ENCODE data around the gene RPS17. TPM values are rescaled to one million over a fixed set of nuclear protein-coding genes. Genes with fewer than 3 reads are reported as not detected.
"Not testable (repeated sequence)": the region's sequence is repeated elsewhere in the genome, so short reads cannot be mapped to it uniquely, and the experiment has no call there.

Gene RPS17
- total RNA-seq, 1 experiment from 2014 or later = 3,004 TPM

- DNase-seq (ENCODE audit: low spot score) = no peak
Observed at GRCh38 chr15:82548700-82549099, 8.4 kb upstream of the RPS17 start.

- DNase-seq (ENCODE audit: low spot score) = no peak
Observed at GRCh38 chr15:82545478-82545877, 5.2 kb upstream of the RPS17 start.

DNA sequence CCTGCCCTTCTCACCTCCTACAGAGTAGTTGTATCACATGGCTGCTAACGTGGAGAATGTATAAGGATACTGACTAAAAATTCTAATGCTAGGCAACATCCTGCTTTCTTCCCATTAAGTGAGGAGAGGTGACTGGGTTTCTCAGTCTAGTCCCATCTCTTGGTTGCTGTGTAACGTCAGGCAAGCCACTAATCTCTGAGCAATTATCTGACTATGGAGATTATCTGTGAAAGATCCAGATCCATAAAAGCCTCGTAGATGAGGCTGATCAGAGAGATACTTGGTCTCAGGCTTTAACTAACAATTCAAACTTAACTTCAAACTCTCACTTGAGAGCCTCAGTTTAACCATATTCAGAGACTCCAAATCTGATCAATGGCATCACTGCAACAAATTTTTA lies 4.7 kb upstream of the RPS17 start:
- no peak for DNase-seq (ENCODE audit: low spot score)

DNA sequence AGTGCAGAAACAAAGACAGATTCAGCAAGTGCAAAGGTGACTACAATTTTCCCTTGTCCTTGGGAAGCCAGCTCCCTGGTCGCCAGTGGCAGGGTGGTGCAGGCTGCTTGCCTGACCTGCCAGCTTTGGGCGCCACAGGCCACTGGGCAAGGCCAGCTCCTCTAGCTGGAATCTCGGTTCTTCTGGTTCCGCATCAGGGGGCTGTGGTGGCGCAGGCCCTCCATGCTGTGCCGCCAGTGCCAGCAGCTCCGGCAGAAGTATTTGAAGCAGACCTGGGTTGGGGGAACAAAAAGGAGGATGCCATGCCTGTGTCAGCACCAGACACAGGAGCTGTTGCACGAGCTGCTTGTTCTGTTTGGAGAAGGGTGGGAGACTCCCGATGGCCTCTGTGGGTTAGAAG lies 4.2 kb upstream of the RPS17 start:
- DNase-seq (ENCODE audit: low spot score) = no peak

- peak; percentile 69 for DNase-seq (ENCODE audit: low spot score)
Observed at GRCh38 chr15:82543160-82543559, 2.9 kb upstream of the RPS17 start.

- no peak for DNase-seq (ENCODE audit: low spot score)
Observed at GRCh38 chr15:82540984-82541431, 751 bp upstream of the RPS17 start.

DNA sequence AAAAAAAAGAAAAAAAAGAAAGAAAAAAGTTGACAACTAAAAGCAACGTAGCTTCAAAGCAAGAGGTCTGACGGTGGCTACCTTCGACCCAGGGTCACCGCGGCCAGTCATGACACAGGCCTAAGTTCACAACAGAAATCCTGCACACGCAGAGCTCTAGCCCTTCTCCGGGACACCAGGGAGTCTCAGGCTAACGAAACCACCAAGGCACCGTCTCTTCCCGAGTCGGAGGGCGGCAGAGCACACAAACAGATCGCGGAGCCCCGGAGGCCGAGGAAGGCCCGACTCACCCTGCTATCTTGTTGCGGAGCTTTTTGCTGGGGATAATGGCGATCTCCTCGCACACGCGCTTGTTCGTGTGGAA lies 584 bp downstream of the RPS17 start:
- no peak for DNase-seq (ENCODE audit: low spot score)

DNA sequence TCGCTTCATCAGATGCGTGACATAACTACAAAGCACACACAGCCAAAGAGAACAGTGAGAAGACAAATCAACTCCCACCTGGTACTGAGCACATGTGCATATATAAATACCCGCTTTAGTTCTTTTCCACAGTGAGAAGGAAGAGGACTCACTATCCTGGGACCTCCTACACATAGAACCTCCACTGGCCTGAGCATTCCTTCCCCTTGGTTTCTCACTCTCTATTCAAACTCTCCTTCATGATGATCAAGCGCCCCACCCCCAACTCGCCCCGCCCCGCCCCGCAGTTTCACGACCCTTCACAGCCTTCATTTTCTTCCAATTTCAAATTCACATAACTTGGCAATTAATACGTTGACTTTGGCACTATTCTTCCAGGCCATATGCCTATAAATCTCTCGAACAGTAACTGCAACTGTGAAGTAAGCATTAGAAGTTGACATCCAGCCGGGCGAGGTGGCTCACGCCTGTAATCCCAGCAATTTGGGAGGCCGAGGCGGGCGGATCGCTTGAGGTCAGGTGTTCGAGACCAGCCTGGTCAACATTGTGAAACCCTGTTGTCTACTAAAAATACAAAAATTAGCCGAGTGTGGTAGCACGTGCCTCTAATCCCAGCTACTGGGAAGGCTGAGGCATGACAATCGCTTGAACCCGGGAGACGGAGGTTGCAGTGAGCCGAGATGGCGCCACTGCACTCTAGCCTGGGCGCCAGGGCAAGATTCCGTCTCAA lies 1.1 kb downstream of the RPS17 start:
- DNase-seq (ENCODE audit: low spot score) = no peak

- DNase-seq (ENCODE audit: low spot score) = no peak
Observed at GRCh38 chr15:82537351-82537908, 2.8 kb downstream of the RPS17 start.

DNA sequence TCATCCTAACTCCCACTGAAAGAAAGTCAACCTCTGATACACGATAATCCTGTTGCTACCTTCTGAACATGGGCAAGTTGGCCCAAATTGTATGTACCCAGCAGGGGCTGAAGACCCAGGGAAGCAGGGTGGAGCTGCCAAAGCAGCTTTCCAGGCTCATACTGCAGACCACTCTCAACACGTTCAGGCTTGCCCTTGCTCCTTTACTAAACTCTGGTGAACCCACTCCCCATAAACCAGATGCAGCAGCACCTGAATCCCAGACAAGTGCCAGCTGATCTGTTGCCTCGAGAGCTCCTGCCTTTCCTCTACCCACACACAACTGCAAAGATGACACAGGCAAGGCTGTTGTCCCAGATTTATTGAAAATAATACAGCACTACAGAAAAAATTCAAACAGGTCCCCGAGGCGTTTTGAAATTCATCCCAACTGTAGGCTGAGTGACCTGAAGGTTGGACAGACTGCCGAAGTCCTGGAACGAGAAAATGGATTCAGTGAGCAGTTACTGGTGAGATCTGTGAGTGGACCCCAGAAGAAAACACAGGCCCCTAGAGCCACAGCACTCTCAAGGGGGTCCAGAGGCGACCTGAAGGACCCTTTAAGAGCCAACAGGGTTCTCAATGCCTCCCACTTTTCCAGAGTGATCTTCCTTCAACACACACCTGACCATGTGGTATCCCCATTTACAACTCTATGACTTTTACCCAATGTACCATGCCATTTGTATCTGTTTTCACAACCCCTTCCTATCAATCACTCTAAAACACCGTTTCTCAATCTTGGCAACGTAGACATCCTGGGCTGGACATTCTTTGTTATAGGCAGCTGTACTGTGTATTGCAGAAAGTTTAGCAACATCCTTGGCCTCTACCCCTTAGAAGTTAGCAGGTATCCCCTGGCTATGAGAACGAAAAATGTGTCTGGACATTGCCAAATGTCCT lies 3.6 kb downstream of the RPS17 start:
- no peak for DNase-seq (ENCODE audit: low spot score)

GRCh38 chr15:82535566-82536408 lies 4.5 kb downstream of the RPS17 start:
- DNase-seq (ENCODE audit: low spot score) = no peak

- DNase-seq (ENCODE audit: low spot score) = not testable (repeated sequence)
Observed at GRCh38 chr15:82535151-82535550, 5.1 kb downstream of the RPS17 start.

DNA sequence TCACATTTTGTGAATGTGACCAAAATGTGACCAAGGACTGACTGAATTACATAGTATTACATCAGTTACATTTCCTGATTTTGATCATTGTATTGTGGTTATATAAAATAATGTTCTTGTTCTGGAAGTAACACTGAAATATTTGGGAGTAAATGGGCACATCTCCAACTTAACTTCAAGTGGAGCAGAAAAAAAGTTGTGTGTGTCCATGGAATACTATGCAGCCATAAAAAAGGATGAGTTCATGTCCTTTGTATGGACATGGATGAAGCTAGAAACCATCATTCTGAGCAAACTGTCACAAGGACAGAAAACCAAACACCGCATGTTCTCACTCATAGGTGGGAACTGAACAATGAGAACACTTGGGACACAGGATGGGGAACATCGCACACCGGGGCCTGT lies 5.8 kb downstream of the RPS17 start:
- DNase-seq (ENCODE audit: low spot score) = not testable (repeated sequence)

DNA sequence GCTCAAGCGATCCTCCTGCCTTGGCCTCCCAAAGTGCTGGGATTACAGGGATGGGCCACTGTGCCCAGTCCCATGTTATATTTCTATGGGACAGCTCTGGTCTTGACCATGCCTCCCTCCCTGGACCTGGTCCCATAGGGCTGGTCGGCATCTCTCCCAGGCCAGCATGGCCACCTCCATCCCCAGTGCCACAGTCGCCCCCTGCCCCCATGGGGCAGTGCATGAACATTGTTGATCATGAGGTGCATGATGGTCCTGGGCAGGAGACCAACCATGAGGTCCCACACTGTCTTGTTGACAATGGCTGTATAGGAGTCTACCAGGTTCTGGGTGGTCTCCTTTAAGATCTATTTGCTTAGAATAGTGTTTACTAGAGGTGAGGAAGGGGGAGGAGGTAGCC lies 6.5 kb downstream of the RPS17 start:
- no peak for DNase-seq (ENCODE audit: low spot score)

- no peak for DNase-seq (ENCODE audit: low spot score)
Observed at GRCh38 chr15:82532991-82533481, 7.2 kb downstream of the RPS17 start.

- DNase-seq (ENCODE audit: low spot score) = no peak
Observed at GRCh38 chr15:82532383-82532990, 7.8 kb downstream of the RPS17 start.

- no peak for DNase-seq (ENCODE audit: low spot score)
Observed at GRCh38 chr15:82531496-82532382, 8.5 kb downstream of the RPS17 start.

DNA sequence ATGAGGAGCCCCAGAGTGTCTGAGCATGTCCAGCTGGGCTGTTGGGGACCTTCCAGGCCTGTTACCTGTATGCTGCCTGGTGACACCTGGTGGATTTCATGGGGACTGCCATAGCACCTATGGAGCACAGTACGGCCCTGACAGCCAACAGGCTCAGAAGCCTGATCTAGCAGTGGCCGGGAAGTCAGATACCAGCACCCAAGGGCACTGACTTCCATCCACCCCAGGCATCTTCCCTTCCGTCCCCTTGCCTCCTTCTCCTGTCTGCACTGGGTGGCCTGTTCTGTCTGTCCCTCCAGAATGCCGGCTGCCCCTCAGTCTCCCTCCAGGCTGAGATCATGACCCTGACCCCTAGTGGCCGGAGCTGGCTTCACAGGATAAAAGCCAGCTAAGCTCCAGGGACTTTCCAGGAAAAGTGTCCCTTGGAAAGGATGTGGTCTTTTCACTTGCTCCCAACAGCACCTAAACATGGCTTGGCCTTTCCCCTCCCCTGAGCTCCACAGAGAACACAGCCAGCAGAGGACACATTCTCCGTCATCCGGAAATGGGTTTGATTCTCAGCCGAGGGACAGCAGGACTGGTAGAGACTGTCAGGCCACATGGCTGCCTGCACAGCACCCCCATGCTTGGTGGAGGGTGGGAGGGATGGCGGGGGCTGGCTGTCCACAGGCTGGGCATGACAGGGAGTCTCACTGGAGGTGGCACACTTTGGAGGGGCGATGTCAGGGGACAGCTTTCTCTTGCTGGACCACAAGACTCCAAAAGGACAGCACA lies 9.5 kb downstream of the RPS17 start:
- DNase-seq (ENCODE audit: low spot score) = peak; percentile 68

DNA sequence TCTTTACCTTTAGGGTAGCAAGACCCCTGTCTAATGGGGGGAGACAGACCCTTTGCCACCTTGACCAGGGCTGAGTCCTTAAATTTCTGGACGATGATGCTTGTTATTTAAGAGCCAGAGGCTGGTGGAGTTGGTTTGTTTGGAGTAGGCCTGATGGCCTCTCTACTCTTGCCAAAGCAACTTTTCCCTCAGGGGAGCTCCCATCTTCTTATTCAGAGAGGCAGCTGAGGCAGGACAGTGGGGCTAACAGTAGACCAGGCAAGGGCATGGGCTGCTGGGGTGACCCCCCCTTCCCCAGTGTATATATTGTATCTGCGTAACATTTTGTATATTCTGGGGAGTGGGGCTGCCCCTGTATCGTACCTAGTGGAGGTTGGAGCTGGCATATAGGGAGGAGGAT lies 10.3 kb downstream of the RPS17 start:
- DNase-seq (ENCODE audit: low spot score) = no peak
